A549 (cell line): ENCODE results near the gene POMT2.

Source experiments
- POLR2A ChIP-seq: IDR thresholded peaks from 2 replicates; pipeline ENCODE4 v1.6.1; 2012; ENCODE audit warnings: mild to moderate bottlenecking, low read length
- USF2 ChIP-seq: fragments of 450-650 bp; IDR thresholded peaks from 2 replicates; pipeline ENCODE4 v1.6.1; 2014; ENCODE audit warnings: antibody characterized with exemption
- TF ChIP-seq, protein P1 (sequence below): fragments of >200 bp; sonication (Bioruptor Twin); formaldehyde crosslinking; IDR thresholded peaks from 3 replicates; pipeline ENCODE4 v1.5.1; 2016
- TF ChIP-seq, protein P2 (sequence below): fragments of >200 bp; sonication (Bioruptor Twin); formaldehyde crosslinking; IDR thresholded peaks from 2 replicates; pipeline ENCODE4 v1.6.1; 2016

- TF ChIP-seq, protein P1, sequence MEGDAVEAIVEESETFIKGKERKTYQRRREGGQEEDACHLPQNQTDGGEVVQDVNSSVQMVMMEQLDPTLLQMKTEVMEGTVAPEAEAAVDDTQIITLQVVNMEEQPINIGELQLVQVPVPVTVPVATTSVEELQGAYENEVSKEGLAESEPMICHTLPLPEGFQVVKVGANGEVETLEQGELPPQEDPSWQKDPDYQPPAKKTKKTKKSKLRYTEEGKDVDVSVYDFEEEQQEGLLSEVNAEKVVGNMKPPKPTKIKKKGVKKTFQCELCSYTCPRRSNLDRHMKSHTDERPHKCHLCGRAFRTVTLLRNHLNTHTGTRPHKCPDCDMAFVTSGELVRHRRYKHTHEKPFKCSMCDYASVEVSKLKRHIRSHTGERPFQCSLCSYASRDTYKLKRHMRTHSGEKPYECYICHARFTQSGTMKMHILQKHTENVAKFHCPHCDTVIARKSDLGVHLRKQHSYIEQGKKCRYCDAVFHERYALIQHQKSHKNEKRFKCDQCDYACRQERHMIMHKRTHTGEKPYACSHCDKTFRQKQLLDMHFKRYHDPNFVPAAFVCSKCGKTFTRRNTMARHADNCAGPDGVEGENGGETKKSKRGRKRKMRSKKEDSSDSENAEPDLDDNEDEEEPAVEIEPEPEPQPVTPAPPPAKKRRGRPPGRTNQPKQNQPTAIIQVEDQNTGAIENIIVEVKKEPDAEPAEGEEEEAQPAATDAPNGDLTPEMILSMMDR = no peak
- TF ChIP-seq, protein P2, sequence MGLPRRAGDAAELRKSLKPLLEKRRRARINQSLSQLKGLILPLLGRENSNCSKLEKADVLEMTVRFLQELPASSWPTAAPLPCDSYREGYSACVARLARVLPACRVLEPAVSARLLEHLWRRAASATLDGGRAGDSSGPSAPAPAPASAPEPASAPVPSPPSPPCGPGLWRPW = no peak
- TF ChIP-seq POLR2A (no peak), USF2 (no peak)
These were observed 77.9 kb downstream of the POMT2 start for GRCh38 chr14:77242752-77243151.
